CD14-positive monocyte (primary cell): ENCODE measurements around the gene CHTOP. TPM values are rescaled to one million over a fixed set of nuclear protein-coding genes. Genes with fewer than 3 reads are reported as not detected.

ENCODE experiments used
- DNase-seq, 3 donors: peaks; one replicate each; pipeline ENCODE4 v3.0.0-alpha.2; 2011 to 2022
- H2AFZ ChIP-seq: 2 replicates; pipeline ENCODE4 v1.6.0; 2012; ENCODE audit warnings: mild to moderate bottlenecking, low read depth, low read length, inconsistent platforms; ENCODE audit not compliant: insufficient read depth, poor library complexity, severe bottlenecking
- H3K27ac ChIP-seq, 2 donors: 1 replicate in 1 of 2; 2 replicates in 1 of 2; pipeline ENCODE4 v1.5.1; 2012 to 2013; ENCODE audit warnings: low read length in 2 of 2, control low read depth in 1 of 2, inconsistent platforms in 1 of 2, low read depth in 1 of 2, mild to moderate bottlenecking in 1 of 2
- H3K27me3 ChIP-seq, 2 donors: one replicate each; pipeline versions ENCODE4 v1.6.0 to v1.6.1; 2011 to 2013; ENCODE audit warnings: low read length in 2 of 2; ENCODE audit not compliant: control insufficient read depth in 2 of 2, insufficient read depth in 2 of 2
- H3K36me3 ChIP-seq, 2 donors: replicated peaks in 1 of 2; 1 replicate in 1 of 2; 2 replicates in 1 of 2; pipeline versions ENCODE4 v1.5.1 to v1.6.1; 2012 to 2013; ENCODE audit warnings: low read length in 2 of 2, control low read depth in 1 of 2, inconsistent platforms in 1 of 2, mild to moderate bottlenecking in 1 of 2; ENCODE audit not compliant: insufficient read depth in 2 of 2, control insufficient read depth in 1 of 2
- H3K4me1 ChIP-seq, 2 donors: 1 replicate in 1 of 2; 2 replicates in 1 of 2; pipeline versions ENCODE4 v1.5.1 to v1.6.1; 2012 to 2013; ENCODE audit warnings: low read length in 2 of 2, control low read depth in 1 of 2, inconsistent platforms in 1 of 2, mild to moderate bottlenecking in 1 of 2, moderate library complexity in 1 of 2; ENCODE audit not compliant: insufficient read depth in 2 of 2, control insufficient read depth in 1 of 2
- H3K4me2 ChIP-seq: replicated peaks from 2 replicates; pipeline ENCODE3; 2012; ENCODE audit warnings: low read length, moderate library complexity, mild to moderate bottlenecking; ENCODE audit not compliant: poor library complexity, severe bottlenecking; ENCODE audit errors: extremely low read depth
- H3K4me3 ChIP-seq, 3 experiments: fragments of 200-600 bp in 1 of 3; sonication (generic) in 1 of 3; replicated peaks in 1 of 3; 1 replicate in 2 of 3; 2 replicates in 1 of 3; pipeline ENCODE4 v1.5.1; 2011 to 2013; ENCODE audit warnings: low read length in 3 of 3, mild to moderate bottlenecking in 3 of 3, control low read depth in 2 of 3, low read depth in 2 of 3, inconsistent platforms in 1 of 3, moderate library complexity in 1 of 3
- H3K79me2 ChIP-seq: 2 replicates; pipeline ENCODE4 v1.6.0; 2012; ENCODE audit warnings: mild to moderate bottlenecking, control low read depth, inconsistent platforms, low read length, moderate library complexity; ENCODE audit not compliant: insufficient read depth
- H3K9ac ChIP-seq: 2 replicates; pipeline ENCODE4 v1.6.0; 2017; ENCODE audit warnings: low read length, mild to moderate bottlenecking; ENCODE audit not compliant: insufficient read depth, poor library complexity, severe bottlenecking
- H3K9me3 ChIP-seq, 2 donors: replicated peaks in 1 of 2; 1 replicate in 1 of 2; 2 replicates in 1 of 2; pipeline versions ENCODE4 v1.5.1 to v1.6.1; 2012 to 2013; ENCODE audit warnings: low read length in 2 of 2, control low read depth in 1 of 2; ENCODE audit not compliant: control insufficient read depth in 1 of 2, insufficient read depth in 1 of 2
- H4K20me1 ChIP-seq: 2 replicates; pipeline ENCODE4 v1.6.0; 2012; ENCODE audit warnings: mild to moderate bottlenecking, low read length, control low read depth, moderate library complexity; ENCODE audit not compliant: insufficient read depth
- H3K27ac Mint-ChIP-seq, 7 donors: one replicate each; pipeline ENCODE4 v1.8.0; 2020; ENCODE audit warnings: mild to moderate bottlenecking in 7 of 7, mixed read lengths in 7 of 7, moderate library complexity in 6 of 7, inconsistent platforms in 2 of 7
- H3K27me3 Mint-ChIP-seq, 3 donors: one replicate each; pipeline ENCODE4 v1.8.0; 2021 to 2022; ENCODE audit warnings: low read depth in 3 of 3, mild to moderate bottlenecking in 3 of 3, mixed read lengths in 3 of 3, moderate library complexity in 3 of 3, inconsistent platforms in 1 of 3
- H3K36me3 Mint-ChIP-seq, 2 donors: one replicate each; pipeline ENCODE4 v1.8.0; 2020; ENCODE audit warnings: mixed read lengths in 2 of 2, inconsistent platforms in 1 of 2, mild to moderate bottlenecking in 1 of 2
- H3K4me1 Mint-ChIP-seq: one replicate; pipeline ENCODE4 v1.8.0; 2020; ENCODE audit warnings: mild to moderate bottlenecking, mixed read lengths
- H3K4me3 Mint-ChIP-seq, 2 donors: one replicate each; pipeline ENCODE4 v1.8.0; 2020; ENCODE audit warnings: mild to moderate bottlenecking in 2 of 2, mixed read lengths in 2 of 2, moderate library complexity in 1 of 2
- H3K9me3 Mint-ChIP-seq, 7 donors: one replicate each; pipeline ENCODE4 v1.8.0; 2020 to 2022; ENCODE audit warnings: mixed read lengths in 7 of 7, mild to moderate bottlenecking in 6 of 7, moderate library complexity in 6 of 7, inconsistent platforms in 2 of 7
- CTCF ChIP-seq: fragments of 200-600 bp; IDR thresholded peaks from one replicate; pipeline ENCODE4 v1.8.0; 2022; ENCODE audit warnings: antibody characterized with exemption, mild to moderate bottlenecking
- WGBS: methylation state at CpG from one replicate; pipeline ENCODE4 v1.1.5; 2013; ENCODE audit warnings: missing lambda C conversion rate; ENCODE audit not compliant: insufficient coverage; 5-methylcytosine and 5-hydroxymethylcytosine counted together
- intact Hi-C, 2 donors: fragments of 100-400 bp; cut with micrococcal nuclease; formaldehyde crosslinking; loops; one replicate each; pipeline versions ENCODE4 v1.15.0 to v1.15.1; 2023
- polyA plus RNA-seq, 3 donors: library from polyadenylated mRNA; depleted of rRNA in 1 of 3; unstranded in 2 of 3; stranded (reverse) in 1 of 3; fragments of 300-500 nt in 2 of 3; fragments of >200 nt in 1 of 3; fragmentation: Illumina TruSeq in 2 of 3; gene quantifications; 1 replicate in 2 of 3; 2 replicates in 1 of 3; pipeline ENCODE4 v1.2.3, GENCODE V29; 2012 to 2021

CHTOP gene
- polyA plus RNA-seq, 3 donors: 28.1 to 56.2 (median 38.2) TPM

- Histone ChIP-seq H3K27ac (no peak overlapping the region), H4K20me1 (no peaks in the 10 kb centered on the region), H3K79me2 (no peaks in the 10 kb centered on the region), H2AFZ (no peak overlapping the region), H3K4me2 (no peak overlapping the region), H3K27me3 (no peaks in the 10 kb centered on the region), H3K36me3 (no peaks in the 10 kb centered on the region), H3K9me3 (no peaks in the 10 kb centered on the region), H3K4me3 (no peak overlapping the region), H3K9ac (no peak overlapping the region), H3K4me1 (no peaks in the 10 kb centered on the region)
- Mint-ChIP-seq H3K27me3 (peaks cover 4 to 11% (median 4%) of the 10 kb centered on the region in 3 donors), H3K4me3 (no peak overlapping the region), H3K27ac (peak overlapping the region in 2 of 7 donors; percentile 35 to 58), H3K9me3 (peaks cover 0 to 1% (median 0%) of the 10 kb centered on the region in 7 donors), H3K36me3 (no peaks in the 10 kb centered on the region), H3K4me1 (peaks cover 4% of the 10 kb centered on the region)
- intact Hi-C loops: no loop called here
- WGBS: no CpG with 5 or more reads among the region's 2 CpGs
- DNase-seq: no peak
- TF ChIP-seq CTCF: no peak
Observed at GRCh38 chr1:153588482-153588881, 45.4 kb upstream of the CHTOP start.

GRCh38 chr1:153592748-153593147 is 41.1 kb upstream of the CHTOP start:
- Histone ChIP-seq H3K4me1 (peaks cover 0 to 4% of the 10 kb centered on the region in 2 donors), H3K9ac (no peak overlapping the region), H3K9me3 (no peaks in the 10 kb centered on the region), H3K36me3 (no peaks in the 10 kb centered on the region), H3K27ac (no peak overlapping the region), H3K4me2 (no peak overlapping the region), H3K27me3 (no peaks in the 10 kb centered on the region), H2AFZ (no peak overlapping the region), H4K20me1 (no peaks in the 10 kb centered on the region), H3K4me3 (no peak overlapping the region), H3K79me2 (no peaks in the 10 kb centered on the region)
- no peak for TF ChIP-seq CTCF
- H3K4me1 Mint-ChIP-seq: peaks cover 15% of the 10 kb centered on the region
- no peaks in the 10 kb centered on the region for H3K36me3 Mint-ChIP-seq
- WGBS: no CpG with 5 or more reads among the region's 4 CpGs
- intact Hi-C loops: no loop called here
- H3K27ac Mint-ChIP-seq: no peak overlapping the region
- no peak for DNase-seq
- H3K4me3 Mint-ChIP-seq: no peak overlapping the region
- peaks cover 0 to 13% (median 5%) of the 10 kb centered on the region in 3 donors for H3K27me3 Mint-ChIP-seq
- peaks cover 0 to 1% (median 0%) of the 10 kb centered on the region in 7 donors for H3K9me3 Mint-ChIP-seq
